T-cell (primary cell): Measurements from ENCODE around the gene CEP192. TPM values are rescaled to one million over a fixed set of nuclear protein-coding genes. Genes with fewer than 3 reads are reported as not detected.

Experiments used
- ATAC-seq, 4 experiments: fragments of 200-7000 bp in 3 of 4; fragments of 150-1000 bp in 1 of 4; cut with Tn5 transposase; replicated peaks in 1 of 4; 1 replicate in 3 of 4; 2 replicates in 1 of 4; pipeline ENCODE4 v1.10.0; 2021; ENCODE audit warnings: moderate library complexity in 3 of 4, mild to moderate bottlenecking in 2 of 4, moderate number of reproducible peaks in 1 of 4
- CTCF ChIA-PET, 2 donors: fragments of 300-600 bp; sonication (Branson Sonifier 250); formaldehyde crosslinking; loops; one replicate each; lab custom pipeline; 2022; ENCODE audit warnings: antibody characterized with exemption in 2 of 2; lab: Charles Lee
- POLR2A ChIA-PET, 2 donors: fragments of 300-600 bp; sonication (Branson Sonifier 250); formaldehyde crosslinking; loops; one replicate each; lab custom pipeline; 2022; ENCODE audit warnings: antibody characterized with exemption in 2 of 2; lab: Charles Lee
- DNase-seq, 35 experiments: peaks; one replicate each; pipeline versions ENCODE4 v3.0.0 to v3.0.0-alpha.2; 2013 to 2023
- H3K27ac ChIP-seq: one replicate; pipeline ENCODE4 v1.5.1; 2013; ENCODE audit warnings: low read length
- H3K27me3 ChIP-seq, 2 experiments: replicated peaks in 1 of 2; 1 replicate in 1 of 2; 2 replicates in 1 of 2; pipeline versions ENCODE4 v1.6.1 to v1.7.0; 2013; ENCODE audit warnings: low read length in 1 of 2, mixed read lengths in 1 of 2; ENCODE audit not compliant: control insufficient read depth in 2 of 2, insufficient read depth in 2 of 2; ENCODE audit errors: extremely low read depth in 1 of 2
- H3K36me3 ChIP-seq, 2 donors: 1 replicate in 1 of 2; 2 replicates in 1 of 2; pipeline versions ENCODE4 v1.6.1 to v1.7.0; 2013; ENCODE audit warnings: low read length in 1 of 2; ENCODE audit not compliant: control insufficient read depth in 2 of 2, insufficient read depth in 1 of 2; ENCODE audit errors: extremely low read depth in 1 of 2
- H3K4me1 ChIP-seq, 2 experiments: 1 replicate in 1 of 2; 2 replicates in 1 of 2; pipeline versions ENCODE4 v1.6.1 to v1.7.0; 2013; ENCODE audit warnings: low read length in 2 of 2, mixed read lengths in 1 of 2; ENCODE audit not compliant: insufficient read depth in 2 of 2, control insufficient read depth in 1 of 2; ENCODE audit errors: extremely low read depth in 1 of 2
- H3K4me3 ChIP-seq, 2 donors: 1 replicate in 1 of 2; 2 replicates in 1 of 2; pipeline versions ENCODE4 v1.5.1 to v1.7.0; 2013; ENCODE audit warnings: mild to moderate bottlenecking in 2 of 2, low read length in 1 of 2, moderate library complexity in 1 of 2; ENCODE audit not compliant: control insufficient read depth in 1 of 2; ENCODE audit errors: extremely low read depth in 1 of 2
- H3K9me3 ChIP-seq: 2 replicates; pipeline ENCODE4 v1.7.0; 2013
- H3K27ac Mint-ChIP-seq, 2 donors: one replicate each; pipeline ENCODE4 v1.8.0; 2020 to 2021; ENCODE audit warnings: mild to moderate bottlenecking in 2 of 2, mixed read lengths in 2 of 2
- H3K27me3 Mint-ChIP-seq, 2 donors: one replicate each; pipeline ENCODE4 v1.8.0; 2021 to 2022; ENCODE audit warnings: mixed read lengths in 2 of 2
- H3K36me3 Mint-ChIP-seq: one replicate; pipeline ENCODE4 v1.8.0; 2021; ENCODE audit warnings: mixed read lengths
- H3K4me1 Mint-ChIP-seq, 3 donors: one replicate each; pipeline ENCODE4 v1.8.0; 2020 to 2022; ENCODE audit warnings: mixed read lengths in 3 of 3, mild to moderate bottlenecking in 1 of 3
- H3K4me3 Mint-ChIP-seq, 3 donors: one replicate each; pipeline ENCODE4 v1.8.0; 2020 to 2022; ENCODE audit warnings: mild to moderate bottlenecking in 3 of 3, mixed read lengths in 3 of 3, moderate library complexity in 3 of 3
- H3K9me3 Mint-ChIP-seq, 3 donors: one replicate each; pipeline ENCODE4 v1.8.0; 2020 to 2022; ENCODE audit warnings: mixed read lengths in 3 of 3
- WGBS: methylation state at CpG from one replicate; pipeline ENCODE4 v1.1.5; 2013; ENCODE audit warnings: missing lambda C conversion rate; ENCODE audit not compliant: insufficient coverage; 5-methylcytosine and 5-hydroxymethylcytosine counted together
- total RNA-seq, 35 experiments: library from RNA in 6 of 35; stranded (reverse) in 6 of 35; fragments of 120-200 nt in 1 of 35; gene quantifications; one replicate each; pipeline versions ENCODE4 v1.2.1 to v1.2.4 and lab custom pipeline; 2013 to 2026

Gene CEP192
- total RNA-seq, 5 donors from 2014 or later (not counting 1 experiment from before 2014, with no cell fraction given): 28.9 to 37.2 (median 32.9) TPM

- Mint-ChIP-seq H3K4me3 (no peak overlapping the region), H3K27me3 (no peaks in the 10 kb centered on the region), H3K27ac (no peak overlapping the region), H3K9me3 (no peaks in the 10 kb centered on the region), H3K36me3 (peaks cover 52% of the 10 kb centered on the region), H3K4me1 (peaks cover 12 to 19% (median 17%) of the 10 kb centered on the region in 3 donors)
- H3K27me3 ChIP-seq: no peaks in the 10 kb centered on the region
- H3K4me3 ChIP-seq: no peak overlapping the region
- ChIA-PET CTCF (no interaction called here), POLR2A (interaction anchor here in 1 of 2 donors (0.6 kb wide), 1 partner anchor 22 kb away, joined by 3 read pairs; no protein-coding TSS in a partner anchor)
- no peaks in the 10 kb centered on the region for H3K4me1 ChIP-seq
- peaks cover 8 to 31% of the 10 kb centered on the region in 2 donors for H3K36me3 ChIP-seq
- H3K27ac ChIP-seq: no peak overlapping the region
- 100% methylated on average over 1 of the region's 1 CpG for WGBS
- no peak for DNase-seq
- no peaks in the 10 kb centered on the region for H3K9me3 ChIP-seq
- ATAC-seq: no peak
Measured at GRCh38 chr18:12963069-12963468, 28.1 kb upstream of the CEP192 start.

- H3K9me3 ChIP-seq: no peaks in the 10 kb centered on the region
- peaks cover 7 to 39% of the 10 kb centered on the region in 2 donors for H3K36me3 ChIP-seq
- Mint-ChIP-seq H3K36me3 (peaks cover 45% of the 10 kb centered on the region), H3K4me1 (peaks cover 4 to 11% (median 10%) of the 10 kb centered on the region in 3 donors), H3K4me3 (no peak overlapping the region), H3K9me3 (no peaks in the 10 kb centered on the region), H3K27ac (no peak overlapping the region), H3K27me3 (no peaks in the 10 kb centered on the region)
- DNase-seq: no peak
- H3K27me3 ChIP-seq: no peaks in the 10 kb centered on the region
- H3K4me1 ChIP-seq: peaks cover 0 to 5% of the 10 kb centered on the region in 2 experiments
- POLR2A ChIA-PET: no interaction called here
- ATAC-seq: no peak
- CTCF ChIA-PET: no interaction called here
- H3K4me3 ChIP-seq: no peak overlapping the region
- WGBS: 90% methylated on average over 3 of the region's 4 CpGs
- no peak overlapping the region for H3K27ac ChIP-seq
Measured at GRCh38 chr18:12968115-12968514, 23.0 kb upstream of the CEP192 start.

GRCh38 chr18:12968619-12969018, 22.5 kb upstream of the CEP192 start:
- Histone ChIP-seq H3K27me3 (no peaks in the 10 kb centered on the region), H3K27ac (no peak overlapping the region), H3K36me3 (peaks cover 7 to 37% of the 10 kb centered on the region in 2 donors), H3K4me1 (peaks cover 0 to 5% of the 10 kb centered on the region in 2 experiments), H3K4me3 (no peak overlapping the region), H3K9me3 (no peaks in the 10 kb centered on the region)
- Mint-ChIP-seq H3K4me3 (no peak overlapping the region), H3K27me3 (no peaks in the 10 kb centered on the region), H3K9me3 (no peaks in the 10 kb centered on the region), H3K4me1 (peaks cover 4 to 11% (median 10%) of the 10 kb centered on the region in 3 donors), H3K36me3 (peaks cover 41% of the 10 kb centered on the region), H3K27ac (no peak overlapping the region)
- POLR2A ChIA-PET: no interaction called here
- DNase-seq (no peak), ATAC-seq (no peak)
- CTCF ChIA-PET: interaction anchor here (0.6 kb wide), 2 partner anchors 34 to 45 kb away, joined by 3 to 6 read pairs; no protein-coding TSS in a partner anchor
- WGBS: no CpG with 5 or more reads among the region's 6 CpGs

GRCh38 chr18:12973562-12974213, 17.5 kb upstream of the CEP192 start:
- WGBS: 100% methylated on average over 2 of the region's 4 CpGs
- Mint-ChIP-seq H3K27ac (no peak overlapping the region), H3K9me3 (no peaks in the 10 kb centered on the region), H3K4me1 (peaks cover 0 to 5% (median 3%) of the 10 kb centered on the region in 3 donors), H3K27me3 (no peaks in the 10 kb centered on the region), H3K36me3 (peaks cover 41% of the 10 kb centered on the region), H3K4me3 (no peak overlapping the region)
- no peak overlapping the region for H3K4me3 ChIP-seq
- H3K9me3 ChIP-seq: no peaks in the 10 kb centered on the region
- H3K4me1 ChIP-seq: peaks cover 0 to 5% of the 10 kb centered on the region in 2 experiments
- no peaks in the 10 kb centered on the region for H3K27me3 ChIP-seq
- DNase-seq (no peak), ATAC-seq (no peak)
- ChIA-PET POLR2A (no interaction called here), CTCF (interaction anchor here (0.9 to 1.0 kb wide), 2 partner anchors 17 to 45 kb away, joined by 3 read pairs; partner anchors contain the start of gene CEP192 (in 1 of the 2))
- peaks cover 27 to 53% of the 10 kb centered on the region in 2 donors for H3K36me3 ChIP-seq
- no peak overlapping the region for H3K27ac ChIP-seq

GRCh38 chr18:12975488-12975887, 15.7 kb upstream of the CEP192 start:
- no peak overlapping the region for H3K27ac Mint-ChIP-seq
- no peak overlapping the region for H3K27ac ChIP-seq
- ATAC-seq: no peak
- DNase-seq: no peak
- H3K9me3 ChIP-seq: no peaks in the 10 kb centered on the region
- WGBS: 99% methylated on average over 6 of the region's 6 CpGs
- no peaks in the 10 kb centered on the region for H3K27me3 Mint-ChIP-seq
- ChIA-PET POLR2A (no interaction called here), CTCF (interaction anchor here (0.6 to 0.7 kb wide), 2 partner anchors 38 to 125 kb away, joined by 3 read pairs; no protein-coding TSS in a partner anchor)
- H3K4me1 ChIP-seq: no peaks in the 10 kb centered on the region
- H3K36me3 Mint-ChIP-seq: peaks cover 43% of the 10 kb centered on the region
- no peaks in the 10 kb centered on the region for H3K27me3 ChIP-seq
- no peak overlapping the region for H3K4me3 ChIP-seq
- H3K4me1 Mint-ChIP-seq: peaks cover 0 to 2% (median 0%) of the 10 kb centered on the region in 3 donors
- peaks cover 27 to 54% of the 10 kb centered on the region in 2 donors for H3K36me3 ChIP-seq
- H3K4me3 Mint-ChIP-seq: no peak overlapping the region
- no peaks in the 10 kb centered on the region for H3K9me3 Mint-ChIP-seq

GRCh38 chr18:12976305-12976704, 14.9 kb upstream of the CEP192 start:
- Histone ChIP-seq H3K27me3 (no peaks in the 10 kb centered on the region), H3K4me3 (no peak overlapping the region), H3K9me3 (no peaks in the 10 kb centered on the region), H3K4me1 (no peaks in the 10 kb centered on the region), H3K27ac (no peak overlapping the region), H3K36me3 (peaks cover 27 to 50% of the 10 kb centered on the region in 2 donors)
- Mint-ChIP-seq H3K27me3 (no peaks in the 10 kb centered on the region), H3K27ac (no peak overlapping the region), H3K4me1 (peaks cover 0 to 2% (median 0%) of the 10 kb centered on the region in 3 donors), H3K4me3 (no peak overlapping the region), H3K9me3 (no peaks in the 10 kb centered on the region), H3K36me3 (peaks cover 39% of the 10 kb centered on the region)
- ChIA-PET CTCF (no interaction called here), POLR2A (interaction anchor here in 1 of 2 donors (0.6 kb wide), 1 partner anchor 14 kb away, joined by 9 read pairs; no protein-coding TSS in a partner anchor)
- WGBS: 87% methylated on average over 9 of the region's 12 CpGs
- no peak for ATAC-seq
- DNase-seq: no peak
